Thymus (tissue), 11 donors: ENCODE results near the gene DENND1B. TPM values are rescaled to one million over a fixed set of nuclear protein-coding genes. Genes with fewer than 3 reads are reported as not detected.
A peak's percentile ranks its signal among the peaks of the same experiment; 100 is the strongest.
"Not testable (repeated sequence)": the region's sequence is repeated elsewhere in the genome, so short reads cannot be mapped to it uniquely, and the experiment has no call there.

Experiments used
- DNase-seq, 9 donors: peaks; one replicate each; pipeline ENCODE4 v3.0.0-alpha.2; 2013; ENCODE audit warnings: low spot score in 9 of 9, low read depth in 6 of 9, missing footprints in 1 of 9
- H3K27ac ChIP-seq, 2 donors: one replicate each; pipeline ENCODE4 v1.5.1; 2013; ENCODE audit warnings: control low read depth in 1 of 2, low read depth in 1 of 2, low read length in 1 of 2, mild to moderate bottlenecking in 1 of 2, moderate library complexity in 1 of 2
- H3K27me3 ChIP-seq, 2 donors: one replicate each; pipeline ENCODE4 v1.5.1; 2013; ENCODE audit warnings: low read length in 1 of 2; ENCODE audit not compliant: control insufficient read depth in 2 of 2, insufficient read depth in 1 of 2
- H3K36me3 ChIP-seq, 2 donors: one replicate each; pipeline ENCODE4 v1.5.1; 2013; ENCODE audit warnings: low read length in 1 of 2, mild to moderate bottlenecking in 1 of 2, moderate library complexity in 1 of 2; ENCODE audit not compliant: control insufficient read depth in 2 of 2, insufficient read depth in 2 of 2
- H3K4me1 ChIP-seq, 2 donors: one replicate each; pipeline ENCODE4 v1.5.1; 2013; ENCODE audit warnings: low read length in 2 of 2; ENCODE audit not compliant: control insufficient read depth in 2 of 2, insufficient read depth in 2 of 2
- H3K4me3 ChIP-seq, 2 donors: one replicate each; pipeline ENCODE4 v1.5.1; 2013; ENCODE audit warnings: low read length in 2 of 2, control low read depth in 1 of 2, mild to moderate bottlenecking in 1 of 2
- H3K9me3 ChIP-seq, 2 donors: one replicate each; pipeline ENCODE4 v1.5.1; 2013; ENCODE audit warnings: low read length in 1 of 2, mild to moderate bottlenecking in 1 of 2; ENCODE audit not compliant: control insufficient read depth in 2 of 2, insufficient read depth in 1 of 2
- WGBS: extraction: QIAGEN DNeasy Blood & Tissue Kit; methylation state at CpG from one replicate; pipeline ENCODE4 v1.1.7; 2013; 5-methylcytosine and 5-hydroxymethylcytosine counted together
- polyA plus RNA-seq: library from polyadenylated mRNA; stranded (reverse); fragments of 200-250 nt; gene quantifications from one replicate; pipeline ENCODE4 v1.2.3, GENCODE V29; 2013
- total RNA-seq: library from RNA; stranded (reverse); fragments of 120-200 nt; gene quantifications from one replicate; pipeline ENCODE4 v1.2.4, GENCODE V29; 2013
- donor health status: healthy.

Gene DENND1B
- total and polyA plus RNA-seq, 2 donors, result 8.8 to 23.5 TPM

DNA sequence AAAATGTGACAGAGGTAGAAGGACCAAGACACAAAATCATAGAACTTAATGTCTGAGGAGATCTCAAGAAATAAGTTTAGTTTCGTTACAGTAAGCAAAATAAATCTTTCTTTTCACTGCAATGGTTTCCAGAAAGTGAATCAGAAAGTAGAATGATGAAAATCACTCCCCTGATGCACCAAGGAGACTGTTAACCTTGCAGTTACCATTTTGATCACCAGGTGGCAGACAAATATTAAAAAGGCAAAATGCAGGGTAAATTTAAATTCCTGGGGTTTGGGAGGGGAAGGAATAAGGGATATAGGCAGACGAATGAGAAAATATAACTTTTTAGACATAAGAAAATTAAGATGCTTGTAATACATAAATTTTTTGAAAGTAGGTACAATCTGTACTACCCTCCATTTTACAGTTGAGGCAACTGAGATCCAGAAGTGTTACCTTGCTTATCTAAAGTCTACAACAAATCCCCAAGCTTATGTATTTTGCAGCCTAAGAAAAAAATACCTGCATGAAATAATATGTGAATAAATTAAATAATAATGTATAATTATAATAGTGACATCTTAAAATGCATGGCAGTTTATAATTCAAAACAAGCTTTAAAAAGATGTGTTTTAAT is 254.1 kb downstream of the DENND1B start:
- H3K9me3 ChIP-seq, result no peaks in the 10 kb centered on the region
- H3K27ac ChIP-seq, result no peak overlapping the region
- H3K4me3 ChIP-seq, result no peak overlapping the region
- WGBS, result 41% methylated on average over 2 of the region's 2 CpGs
- no peaks in the 10 kb centered on the region for H3K4me1 ChIP-seq
- H3K27me3 ChIP-seq, result no peaks in the 10 kb centered on the region
- peak; percentile 1 to 68 (median 33) for DNase-seq
- no peaks in the 10 kb centered on the region for H3K36me3 ChIP-seq

DNA sequence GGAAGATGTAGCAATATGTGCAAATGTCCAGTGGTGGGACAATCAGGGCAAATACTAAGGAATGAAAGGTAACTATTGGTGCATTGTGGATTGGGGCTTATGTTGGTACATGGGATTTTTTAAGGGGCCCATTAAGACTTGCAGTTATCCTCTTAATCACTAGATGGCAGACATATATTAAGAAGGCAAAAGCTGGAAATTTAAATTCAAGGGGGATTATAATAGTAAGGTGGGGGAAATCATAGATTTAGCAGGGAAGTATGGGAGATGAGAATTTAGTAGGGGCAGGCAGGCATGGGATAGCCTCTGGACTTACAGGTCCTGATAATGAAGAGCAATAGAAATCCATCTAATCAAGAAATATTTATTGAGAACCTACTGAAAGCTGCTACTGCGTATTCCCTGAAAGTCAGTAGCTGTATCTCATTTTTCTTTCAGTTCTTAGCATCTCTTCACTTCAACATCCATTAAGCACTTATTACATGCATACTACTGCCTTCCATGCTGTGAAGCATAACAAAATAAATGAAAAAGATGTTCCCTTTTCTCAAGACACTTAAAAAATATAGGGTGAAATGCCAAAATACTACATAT is 255.4 kb downstream of the DENND1B start:
- Histone ChIP-seq H3K9me3 (no peaks in the 10 kb centered on the region), H3K4me1 (no peaks in the 10 kb centered on the region), H3K27ac (no peak overlapping the region), H3K36me3 (no peaks in the 10 kb centered on the region), H3K4me3 (no peak overlapping the region), H3K27me3 (no peaks in the 10 kb centered on the region)
- DNase-seq, result peak in 4 of 9 donors; percentile 13 to 49 (median 21)
- WGBS, result 100% methylated on average over 1 of the region's 1 CpG

DNA sequence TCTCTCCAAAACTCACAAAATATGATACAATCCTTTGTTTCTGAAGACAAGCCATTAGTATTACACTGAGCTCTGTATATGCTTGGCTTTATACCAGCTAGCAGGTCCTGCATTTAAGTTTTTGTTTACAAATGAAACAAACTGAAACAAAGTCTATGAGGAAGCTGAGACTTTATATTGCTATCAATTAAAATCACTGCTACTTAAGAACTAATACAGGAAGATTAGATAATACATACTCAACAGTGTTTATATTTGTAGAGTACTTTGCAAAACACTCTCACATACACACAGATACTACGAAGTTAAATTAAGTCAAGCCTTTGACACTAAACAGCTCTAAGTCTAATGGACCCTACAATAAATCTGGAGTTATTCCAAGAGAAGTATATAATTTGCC is 259.9 kb downstream of the DENND1B start:
- DNase-seq, result no peak
- H3K4me1 ChIP-seq, result no peaks in the 10 kb centered on the region

DNA sequence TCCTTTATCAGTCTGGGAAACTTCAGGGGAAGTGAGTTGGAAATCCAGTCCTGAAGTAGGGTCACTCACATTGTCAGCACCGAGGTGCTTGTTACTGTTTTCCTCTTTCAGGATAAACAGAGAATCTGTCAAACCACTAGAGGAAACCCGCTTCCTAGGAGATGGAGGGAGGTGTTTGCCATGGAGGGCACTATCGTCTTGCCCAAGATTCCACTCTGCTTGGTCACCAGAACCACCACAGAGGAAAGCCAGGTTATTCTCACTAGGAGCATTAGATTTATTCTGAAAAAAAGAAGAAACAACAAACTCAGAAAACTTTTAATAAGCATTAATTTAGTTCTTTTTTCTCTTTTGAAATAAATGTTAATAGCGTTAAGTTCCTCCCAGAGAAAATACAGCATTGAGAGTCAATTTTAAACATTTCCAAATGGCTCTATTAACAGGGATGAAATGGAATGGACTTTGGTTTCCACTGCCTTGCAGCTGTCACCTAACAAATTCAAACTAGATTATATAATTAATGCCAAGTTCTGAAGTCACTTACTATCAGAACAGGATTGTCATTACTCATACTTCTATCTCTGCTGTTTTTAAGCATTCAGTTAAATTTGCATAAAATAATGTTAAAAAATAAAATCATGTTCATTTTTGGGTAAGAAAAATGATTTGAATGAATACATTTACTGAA is 264.4 kb downstream of the DENND1B start:
- Histone ChIP-seq H3K9me3 (no peaks in the 10 kb centered on the region), H3K4me1 (no peaks in the 10 kb centered on the region), H3K4me3 (no peak overlapping the region), H3K27me3 (no peaks in the 10 kb centered on the region), H3K27ac (no peak overlapping the region), H3K36me3 (peaks cover 5% of the 10 kb centered on the region in 2 donors)
- no peak for DNase-seq
- 96% methylated on average over 4 of the region's 4 CpGs for WGBS

More for the DNA sequence above, 259.9 kb downstream of the DENND1B start:
- peaks cover 4% of the 10 kb centered on the region in 2 donors for H3K36me3 ChIP-seq
- H3K27ac ChIP-seq, result no peak overlapping the region
- H3K9me3 ChIP-seq, result no peaks in the 10 kb centered on the region
- H3K4me3 ChIP-seq, result no peak overlapping the region
- WGBS, result 94% methylated on average over 1 of the region's 1 CpG
- no peaks in the 10 kb centered on the region for H3K27me3 ChIP-seq

DNA sequence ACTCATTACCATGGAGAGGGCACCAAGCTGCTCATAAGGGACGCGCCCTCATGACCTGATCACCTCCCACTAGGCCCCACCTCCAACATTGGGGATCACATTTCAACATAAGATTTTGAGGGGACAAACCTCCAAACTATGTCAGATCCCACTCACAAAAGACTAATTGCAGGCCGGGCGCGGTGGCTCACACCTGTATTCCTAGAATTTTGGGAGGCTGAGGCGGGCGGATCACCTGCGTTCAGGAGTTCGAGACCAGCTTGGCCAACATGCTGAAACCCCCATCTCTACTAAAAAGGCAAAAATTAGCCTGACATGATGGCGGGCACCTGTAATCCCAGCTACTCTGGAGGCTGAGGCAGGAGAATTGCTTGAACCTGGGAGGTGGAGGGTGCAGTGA is 278.6 kb downstream of the DENND1B start:
- H3K4me1 ChIP-seq, result no peaks in the 10 kb centered on the region
- no peak overlapping the region for H3K27ac ChIP-seq
- no peaks in the 10 kb centered on the region for H3K27me3 ChIP-seq
- no peaks in the 10 kb centered on the region for H3K36me3 ChIP-seq
- H3K9me3 ChIP-seq, result no peaks in the 10 kb centered on the region
- WGBS, result 88% methylated on average over 10 of the region's 10 CpGs
- no peak for DNase-seq
- no peak overlapping the region for H3K4me3 ChIP-seq

DNA sequence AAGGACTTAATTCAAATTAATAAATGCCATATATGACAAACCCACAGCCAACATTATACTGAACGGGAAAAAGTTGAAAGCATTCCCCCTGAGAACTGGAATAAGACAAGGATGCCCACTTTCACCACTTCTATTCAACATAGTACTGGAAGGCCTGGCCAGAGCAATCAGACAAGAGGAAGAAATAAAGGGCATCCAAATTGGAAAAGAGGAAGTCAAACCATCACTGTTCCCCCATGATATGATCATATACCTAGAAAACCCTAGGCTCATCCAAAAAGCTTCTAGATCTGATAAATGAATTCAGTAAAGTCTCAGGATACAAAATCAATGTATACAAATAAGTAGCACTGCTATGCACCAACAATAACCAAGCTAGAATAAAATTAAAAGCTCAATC is 283.8 kb downstream of the DENND1B start:
- 92% methylated on average over 1 of the region's 1 CpG for WGBS
- H3K4me1 ChIP-seq, H3K27ac ChIP-seq, H3K4me3 ChIP-seq, H3K36me3 ChIP-seq, H3K27me3 ChIP-seq, DNase-seq, H3K9me3 ChIP-seq: not testable (repeated sequence)

DNA sequence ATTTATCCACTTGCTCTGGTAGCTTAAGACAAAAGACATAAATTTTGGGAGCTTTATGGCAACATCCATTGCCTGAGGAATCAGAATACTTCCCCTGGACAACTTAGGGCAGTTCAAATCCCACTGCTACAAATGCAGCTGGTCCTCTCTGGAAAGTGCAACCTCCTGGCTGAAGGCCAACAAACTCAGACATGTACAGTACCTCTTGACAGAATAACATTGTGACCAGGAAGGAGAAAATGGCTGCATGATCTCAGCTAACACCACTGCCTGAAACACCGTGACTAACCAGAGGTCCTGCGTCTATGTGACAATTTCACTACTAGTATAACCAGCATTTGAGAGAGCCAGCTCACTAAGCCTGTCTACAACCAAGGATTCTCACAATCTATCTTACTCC is 288.3 kb downstream of the DENND1B start:
- no peak for DNase-seq
- WGBS, result 93% methylated on average over 2 of the region's 2 CpGs
- no peaks in the 10 kb centered on the region for H3K9me3 ChIP-seq
- no peaks in the 10 kb centered on the region for H3K27me3 ChIP-seq
- no peaks in the 10 kb centered on the region for H3K4me1 ChIP-seq
- H3K36me3 ChIP-seq, result no peaks in the 10 kb centered on the region
- no peak overlapping the region for H3K4me3 ChIP-seq
- H3K27ac ChIP-seq, result no peak overlapping the region

DNA sequence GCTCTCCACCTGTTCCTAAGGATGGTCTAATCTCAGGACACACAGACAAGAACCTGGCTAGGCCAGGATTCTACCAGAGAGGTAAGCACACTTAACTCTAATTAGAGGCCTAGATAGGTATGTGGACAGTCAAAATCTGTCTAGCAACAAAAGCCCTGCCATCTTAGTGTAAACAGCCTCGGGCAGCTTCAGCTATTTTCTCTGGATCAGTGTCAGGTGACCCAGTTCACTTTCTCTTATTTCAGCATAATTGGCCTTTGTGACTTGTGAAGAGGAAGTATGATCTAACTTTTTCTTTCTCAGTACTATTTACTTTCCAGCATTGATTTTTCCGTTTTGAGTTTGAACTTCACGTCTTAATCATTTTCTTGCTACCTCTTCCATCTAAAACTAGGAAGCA is 289.5 kb downstream of the DENND1B start:
- no peaks in the 10 kb centered on the region for H3K9me3 ChIP-seq
- no peaks in the 10 kb centered on the region for H3K27me3 ChIP-seq
- H3K4me3 ChIP-seq, result no peak overlapping the region
- no peak overlapping the region for H3K27ac ChIP-seq
- no peaks in the 10 kb centered on the region for H3K36me3 ChIP-seq
- no peak for DNase-seq
- WGBS, result 78% methylated on average over 3 of the region's 3 CpGs
- H3K4me1 ChIP-seq, result peaks cover 0 to 9% of the 10 kb centered on the region in 2 donors

DNA sequence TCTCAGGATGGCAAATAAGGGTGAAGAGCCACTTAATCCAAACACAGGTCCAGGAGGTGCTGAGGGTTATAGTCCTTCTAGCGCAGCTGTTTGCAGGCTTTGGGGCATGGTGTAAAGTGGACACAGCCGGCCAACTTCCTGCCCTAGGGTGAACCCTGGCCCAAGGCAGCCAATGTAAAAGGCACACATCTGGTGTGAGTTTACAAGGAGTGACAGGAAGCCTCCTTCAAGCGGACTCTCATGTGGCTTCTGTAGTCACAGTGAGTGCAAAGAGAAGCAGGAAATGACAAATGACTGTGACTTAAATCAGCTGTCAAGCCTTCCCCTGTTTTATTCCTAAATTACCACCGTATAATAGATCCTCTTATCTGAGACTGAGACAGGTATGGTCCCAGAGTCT is 294.2 kb downstream of the DENND1B start:
- Histone ChIP-seq H3K36me3 (no peaks in the 10 kb centered on the region), H3K27me3 (no peaks in the 10 kb centered on the region), H3K4me3 (no peak overlapping the region), H3K27ac (no peak overlapping the region), H3K9me3 (no peaks in the 10 kb centered on the region), H3K4me1 (peaks cover 0 to 14% of the 10 kb centered on the region in 2 donors)
- 24% methylated on average over 4 of the region's 4 CpGs for WGBS
- peak; percentile 18 to 81 (median 46) for DNase-seq
